Keratinocyte (primary cell): ENCODE data around the gene KRIT1. TPM values are rescaled to one million over a fixed set of nuclear protein-coding genes. Genes with fewer than 3 reads are reported as not detected.

Source experiments
- DNase-seq: peaks from one replicate; pipeline ENCODE4 v3.0.0-alpha.2; 2011; ENCODE audit warnings: low read depth, missing footprints, low spot score
- FAIRE-seq: peaks from 2 replicates; lab custom pipeline; 2011; peaks lifted over from hg19 to GRCh38; lab: Jason Lieb, UNC
- H2AFZ ChIP-seq: 2 replicates; pipeline ENCODE4 v1.6.0; 2012; ENCODE audit warnings: low read length, control low read depth, inconsistent platforms; ENCODE audit not compliant: control insufficient read depth
- H3K27ac ChIP-seq: 2 replicates; pipeline ENCODE4 v1.5.1; 2011; ENCODE audit warnings: low read length; ENCODE audit not compliant: control insufficient read depth, insufficient read depth
- H3K27me3 ChIP-seq: 3 replicates; pipeline ENCODE4 v1.6.0; 2011; ENCODE audit warnings: low read length; ENCODE audit not compliant: control insufficient read depth, insufficient read depth; ENCODE audit errors: extremely low read depth
- H3K36me3 ChIP-seq, 2 experiments: 2 replicates in 1 of 2; 3 replicates in 1 of 2; pipeline ENCODE4 v1.5.1; 2011; ENCODE audit warnings: low read length in 2 of 2, mild to moderate bottlenecking in 1 of 2; ENCODE audit not compliant: control insufficient read depth in 2 of 2, insufficient read depth in 2 of 2; ENCODE audit errors: extremely low read depth in 1 of 2
- H3K4me1 ChIP-seq: 3 replicates; pipeline ENCODE4 v1.5.1; 2011; ENCODE audit warnings: low read length; ENCODE audit not compliant: control insufficient read depth, insufficient read depth; ENCODE audit errors: extremely low read depth
- H3K4me2 ChIP-seq: 3 replicates; pipeline ENCODE4 v1.6.0; 2011; ENCODE audit warnings: low read depth, low read length; ENCODE audit not compliant: control insufficient read depth, insufficient read depth; ENCODE audit errors: extremely low read depth
- H3K4me3 ChIP-seq, 3 experiments: fragments of 200-600 bp in 1 of 3; sonication (generic) in 1 of 3; 2 replicates in 2 of 3; 3 replicates in 1 of 3; pipeline ENCODE4 v1.5.1; 2011 to 2016; ENCODE audit warnings: low read length in 3 of 3, mild to moderate bottlenecking in 3 of 3, control low read depth in 2 of 3, inconsistent platforms in 1 of 3, low read depth in 1 of 3, mixed read lengths in 1 of 3, mixed run types in 1 of 3, moderate library complexity in 1 of 3; ENCODE audit not compliant: control insufficient read depth in 2 of 3, insufficient read depth in 2 of 3; ENCODE audit errors: extremely low read depth in 1 of 3
- H3K79me2 ChIP-seq: 2 replicates; pipeline ENCODE4 v1.6.0; 2012; ENCODE audit warnings: low read length; ENCODE audit not compliant: control insufficient read depth, insufficient read depth
- H3K9ac ChIP-seq: 3 replicates; pipeline ENCODE4 v1.6.0; 2011; ENCODE audit warnings: low read length; ENCODE audit not compliant: control insufficient read depth, insufficient read depth; ENCODE audit errors: extremely low read depth
- H3K9me1 ChIP-seq: 3 replicates; pipeline ENCODE4 v1.6.0; 2011; ENCODE audit warnings: low read length; ENCODE audit not compliant: control insufficient read depth, insufficient read depth; ENCODE audit errors: extremely low read depth
- H3K9me3 ChIP-seq: 2 replicates; pipeline ENCODE4 v1.5.1; 2012; ENCODE audit warnings: low read depth, low read length; ENCODE audit not compliant: control insufficient read depth
- H4K20me1 ChIP-seq: 3 replicates; pipeline ENCODE4 v1.6.0; 2011; ENCODE audit warnings: low read length; ENCODE audit not compliant: control insufficient read depth, insufficient read depth; ENCODE audit errors: extremely low read depth
- CTCF ChIP-seq, 3 experiments: IDR thresholded peaks in 1 of 3; conservative IDR thresholded peaks in 1 of 3; optimal IDR thresholded peaks in 1 of 3; 2 replicates in 2 of 3; 3 replicates in 1 of 3; pipeline versions ENCODE3 to v1.5.1; 2011; ENCODE audit warnings: low read length in 3 of 3, mild to moderate bottlenecking in 3 of 3, moderate library complexity in 2 of 3, control low read depth in 1 of 3, inconsistent platforms in 1 of 3; ENCODE audit not compliant: insufficient read depth in 2 of 3; ENCODE audit errors: extremely low read depth in 1 of 3
- EZH2 ChIP-seq: IDR thresholded peaks from one replicate; pipeline ENCODE4 v1.6.1; 2012; ENCODE audit warnings: inconsistent platforms, mild to moderate bottlenecking, low read length, moderate library complexity
- dilution Hi-C: fragments of 300-500 bp; cut with MboI; formaldehyde crosslinking; loops from one replicate; pipeline ENCODE4 v1.7.0; 2020; ENCODE audit warnings: low sequenced_read_pairs; ENCODE audit not compliant: extremely low pct_ligation_motif_present
- polyA plus RNA-seq, 5 experiments: library from polyadenylated mRNA; depleted of rRNA in 3 of 5; stranded (reverse) in 3 of 5; stranded (forward) in 1 of 5; unstranded in 1 of 5; fragments of >200 nt; gene quantifications; 1 replicate in 1 of 5; 2 replicates in 3 of 5; 3 replicates in 1 of 5; pipeline versions ENCODE4 v1.2.1 to v1.2.3, GENCODE V29; 2011 to 2012; ENCODE audit warnings: missing spikeins in 2 of 5, low read depth in 1 of 5, low replicate concordance in 1 of 5

Gene KRIT1
- polyA plus RNA-seq, 1 donor (not counting 4 experiments of a cell fraction or from before 2014, with no cell fraction given) = 39.5 TPM

- peaks cover 54% of the 10 kb centered on the region for H3K79me2 ChIP-seq
- FAIRE-seq = no peak
- no peak overlapping the region for H2AFZ ChIP-seq
- DNase-seq = no peak
- H3K27me3 ChIP-seq = no peaks in the 10 kb centered on the region
- H3K36me3 ChIP-seq = no peaks in the 10 kb centered on the region
- dilution Hi-C loops = no loop called here
- H3K27ac ChIP-seq = no peak overlapping the region
- H4K20me1 ChIP-seq = no peaks in the 10 kb centered on the region
- peaks cover 8% of the 10 kb centered on the region for H3K4me1 ChIP-seq
- no peak overlapping the region for H3K4me2 ChIP-seq
- TF ChIP-seq EZH2 (no peak), CTCF (optimal IDR thresholded peaks at IDR 0.05 in 1 of 3, IDR thresholded peaks at IDR 0.05 in 1 of 3, conservative IDR thresholded peaks at IDR 0.05 in 1 of 3; ENCODE audit: extremely low read depth in 1 of 3, insufficient read depth in 2 of 3, low read length in 3 of 3) (no peak)
- no peaks in the 10 kb centered on the region for H3K9me1 ChIP-seq
- H3K9me3 ChIP-seq = no peaks in the 10 kb centered on the region
- H3K9ac ChIP-seq = no peak overlapping the region
- H3K4me3 ChIP-seq = no peak overlapping the region
Observed at GRCh38 chr7:92275327-92275726, 29.6 kb upstream of the KRIT1 start.

GRCh38 chr7:92268921-92269320, 23.2 kb upstream of the KRIT1 start:
- no peak overlapping the region for H3K27ac ChIP-seq
- no peak overlapping the region for H3K4me2 ChIP-seq
- peaks cover 63% of the 10 kb centered on the region for H3K79me2 ChIP-seq
- no peak overlapping the region for H2AFZ ChIP-seq
- no peak for TF ChIP-seq EZH2
- H3K27me3 ChIP-seq = no peaks in the 10 kb centered on the region
- DNase-seq (no peak), FAIRE-seq (no peak)
- H3K9me1 ChIP-seq = no peaks in the 10 kb centered on the region
- H3K4me1 ChIP-seq = peaks cover 13% of the 10 kb centered on the region
- no peaks in the 10 kb centered on the region for H3K36me3 ChIP-seq
- dilution Hi-C loops = no loop called here
- no peaks in the 10 kb centered on the region for H3K9me3 ChIP-seq
- H3K9ac ChIP-seq = no peak overlapping the region
- no peaks in the 10 kb centered on the region for H4K20me1 ChIP-seq
- no peak overlapping the region for H3K4me3 ChIP-seq
